Transverse colon (tissue), 4 donors: Measurements from ENCODE around the gene SULT4A1. TPM values are rescaled to one million over a fixed set of nuclear protein-coding genes. Genes with fewer than 3 reads are reported as not detected.

Experiments
- DNase-seq: peaks from one replicate; pipeline ENCODE4 v3.0.0-alpha.2; 2019
- H3K27ac ChIP-seq, 4 donors: fragments of 200-600 bp; sonication (generic); 2 replicates each; pipeline ENCODE4 v1.5.1; 2016 to 2018; ENCODE audit warnings: inconsistent platforms in 4 of 4
- H3K27me3 ChIP-seq: fragments of 200-600 bp; sonication (generic); 2 replicates; pipeline ENCODE4 v1.5.1; 2017; ENCODE audit warnings: inconsistent platforms
- H3K36me3 ChIP-seq, 4 donors: fragments of 200-600 bp; sonication (generic); 2 replicates each; pipeline ENCODE4 v1.5.1; 2017 to 2019; ENCODE audit warnings: inconsistent platforms in 4 of 4
- H3K4me1 ChIP-seq, 4 donors: fragments of 200-600 bp; sonication (generic); 2 replicates each; pipeline ENCODE4 v1.5.1; 2017 to 2020; ENCODE audit warnings: inconsistent platforms in 4 of 4
- H3K4me3 ChIP-seq, 4 donors: fragments of 200-600 bp; sonication (generic); 1 replicate in 1 of 4; 2 replicates in 3 of 4; pipeline versions ENCODE4 v1.5.1 to v1.6.1; 2017 to 2019; ENCODE audit warnings: inconsistent platforms in 4 of 4
- H3K9me3 ChIP-seq, 2 donors: fragments of 200-600 bp; sonication (generic); 2 replicates each; pipeline ENCODE4 v1.5.1; 2017 to 2019; ENCODE audit warnings: inconsistent platforms in 2 of 2
- CTCF ChIP-seq, 5 experiments: fragments of 200-600 bp in 3 of 5; fragments of 450-650 bp in 2 of 5; sonication (generic) in 3 of 5; IDR thresholded peaks; 1 replicate in 2 of 5; 2 replicates in 3 of 5; pipeline ENCODE4 v1.5.1; 2016 to 2017; ENCODE audit warnings: antibody characterized with exemption in 5 of 5, inconsistent platforms in 3 of 5, mild to moderate bottlenecking in 2 of 5, moderate library complexity in 1 of 5
- EP300 ChIP-seq: sonication (generic); formaldehyde crosslinking; IDR thresholded peaks from one replicate; pipeline ENCODE4 v1.6.1; 2017; ENCODE audit warnings: antibody characterized with exemption, low read depth
- POLR2A ChIP-seq: fragments of 450-650 bp; IDR thresholded peaks from one replicate; pipeline ENCODE4 v1.6.1; 2016; ENCODE audit warnings: antibody characterized with exemption, mild to moderate bottlenecking, moderate library complexity
- POLR2AphosphoS5 ChIP-seq, 3 donors: sonication (generic); formaldehyde crosslinking; IDR thresholded peaks; one replicate each; pipeline ENCODE4 v1.6.1; 2016; ENCODE audit warnings: antibody characterized with exemption in 3 of 3
- WGBS, 2 donors: methylation state at CpG; one replicate each; pipeline ENCODE4 v1.1.5; 2018; ENCODE audit warnings: low coverage in 1 of 2; 5-methylcytosine and 5-hydroxymethylcytosine counted together
- in situ Hi-C, 4 donors: fragments of 200-750 bp; cut with MboI; loops; one replicate each; pipeline versions ENCODE4 v1.15.0 to v1.15.1; 2017; ENCODE audit warnings: low sequenced_read_pairs in 3 of 4, low pct_ligation_motif_present in 1 of 4, low pct_unique_long_range_greater_than_20kb in 1 of 4
- intact Hi-C: fragments of 100-400 bp; cut with DNase I; formaldehyde crosslinking; loops from one replicate; pipeline ENCODE4 v1.15.1; 2023; ENCODE audit warnings: low total_unique reads
- total RNA-seq, 4 donors: library from RNA; depleted of rRNA; stranded (reverse); fragments of >200 nt; gene quantifications; one replicate each; pipeline ENCODE4 v1.1.0, GENCODE V29; 2016

The SULT4A1 gene
- total RNA-seq, 4 donors from 2014 or later = 0.32 to 0.68 TPM; not detected in 2

GRCh38 chr22:43881091-43882061, 19.1 kb upstream of the SULT4A1 start:
- Histone ChIP-seq H3K36me3 (no peaks in the 10 kb centered on the region), H3K27me3 (no peaks in the 10 kb centered on the region), H3K4me1 (no peaks in the 10 kb centered on the region), H3K27ac (no peak overlapping the region), H3K9me3 (no peaks in the 10 kb centered on the region), H3K4me3 (no peak overlapping the region)
- no peak for TF ChIP-seq CTCF (IDR thresholded peaks at IDR 0.05)
- TF ChIP-seq POLR2A = no peak
- 0 to 80% methylated on average over 1 to 19 of the region's 19 CpGs for WGBS, 2 donors
- intact Hi-C loops = no loop called here
- DNase-seq = no peak
- in situ Hi-C loops = no loop called here

GRCh38 chr22:43880541-43880991, 18.3 kb upstream of the SULT4A1 start:
- TF ChIP-seq POLR2A (no peak), POLR2AphosphoS5 (IDR thresholded peaks at IDR 0.05) (no peak)
- Histone ChIP-seq H3K4me1 (no peaks in the 10 kb centered on the region), H3K27ac (no peak overlapping the region), H3K9me3 (no peaks in the 10 kb centered on the region), H3K4me3 (no peak overlapping the region), H3K36me3 (no peaks in the 10 kb centered on the region), H3K27me3 (no peaks in the 10 kb centered on the region)
- in situ Hi-C loops = no loop called here
- WGBS, 2 donors = 85% methylated on average over 12 of the region's 15 CpGs; no CpG with 5 or more reads in 1 of the 2 donors
- no peak for DNase-seq
- intact Hi-C loops = no loop called here

GRCh38 chr22:43879901-43880540, 17.7 kb upstream of the SULT4A1 start:
- WGBS, 2 donors = 80% methylated on average over 2 to 13 of the region's 14 CpGs
- TF ChIP-seq CTCF (IDR thresholded peaks at IDR 0.05) (no peak), POLR2A (no peak), POLR2AphosphoS5 (IDR thresholded peaks at IDR 0.05) (no peak), EP300 (no peak)
- no peak overlapping the region for H3K27ac ChIP-seq
- H3K27me3 ChIP-seq = peaks cover 3% of the 10 kb centered on the region
- in situ Hi-C loops (no loop called here), intact Hi-C loops (no loop called here)
- H3K4me1 ChIP-seq = no peaks in the 10 kb centered on the region
- H3K9me3 ChIP-seq = no peaks in the 10 kb centered on the region
- no peak overlapping the region for H3K4me3 ChIP-seq
- no peaks in the 10 kb centered on the region for H3K36me3 ChIP-seq
- DNase-seq = no peak

- Histone ChIP-seq H3K36me3 (no peaks in the 10 kb centered on the region), H3K27me3 (peaks cover 10% of the 10 kb centered on the region), H3K9me3 (no peaks in the 10 kb centered on the region), H3K4me3 (no peak overlapping the region), H3K27ac (no peak overlapping the region), H3K4me1 (no peaks in the 10 kb centered on the region)
- in situ Hi-C loops (no loop called here), intact Hi-C loops (no loop called here)
- TF ChIP-seq CTCF (IDR thresholded peaks at IDR 0.05) = no peak
- no peak for TF ChIP-seq EP300
- TF ChIP-seq POLR2AphosphoS5 (IDR thresholded peaks at IDR 0.05) = no peak
- TF ChIP-seq POLR2A = no peak
- WGBS, 2 donors = 70 to 71% methylated on average over 3 to 12 of the region's 12 CpGs
- DNase-seq = no peak
Observed at GRCh38 chr22:43878831-43879550, 16.7 kb upstream of the SULT4A1 start.
